Measurements from ENCODE around the gene WDR86. TPM values are rescaled to one million over a fixed set of nuclear protein-coding genes. Genes with fewer than 3 reads are reported as not detected.

The WDR86 gene
- total RNA-seq, 1 experiment from 2014 or later = not detected

DNA sequence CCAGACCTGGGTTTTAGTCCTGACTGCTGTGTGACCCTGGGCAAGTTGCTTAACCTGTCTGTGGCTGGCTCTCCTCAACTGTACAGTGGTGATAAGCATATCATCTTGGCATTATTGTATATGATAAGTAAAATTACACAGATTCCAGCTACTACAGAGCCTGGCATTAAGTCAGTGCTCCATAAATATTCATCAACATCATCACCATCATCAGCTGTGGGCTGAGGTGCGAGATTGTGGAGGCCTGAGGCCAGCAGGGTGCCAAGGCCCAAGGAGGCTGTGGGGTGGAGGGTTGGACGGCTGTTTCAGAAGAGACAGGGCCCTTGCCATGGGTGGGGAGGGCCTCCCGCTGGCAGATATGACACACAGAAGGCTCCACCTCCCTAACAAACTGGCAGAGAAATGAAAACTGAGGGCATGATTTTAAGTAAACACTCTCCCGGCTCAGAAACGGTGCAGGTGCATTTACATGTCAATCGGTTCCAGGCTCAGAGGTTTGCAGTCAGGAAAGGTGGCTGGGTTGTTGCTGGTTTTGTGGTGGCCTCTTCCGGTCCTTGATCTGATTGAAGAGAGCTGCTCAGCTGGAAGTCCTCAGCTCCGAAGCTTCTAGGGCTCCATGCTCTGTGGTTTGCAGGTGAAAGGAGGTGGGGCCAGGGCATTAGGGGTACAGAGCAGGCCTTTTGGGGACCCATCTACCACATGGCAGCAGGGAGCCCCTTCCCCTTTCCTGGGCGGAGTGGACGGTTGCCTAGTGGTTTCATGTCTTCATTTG lies 19.9 kb upstream of the WDR86 start:
- H3K27me3 Mint-ChIP-seq (ENCODE audit: unreplicated experiment) = peaks cover 7% of the 10 kb centered on the region
- peaks cover 17% of the 10 kb centered on the region for H3K4me1 Mint-ChIP-seq (ENCODE audit: low read depth, unreplicated experiment)
- no peak for DNase-seq
- H3K27ac Mint-ChIP-seq (ENCODE audit: unreplicated experiment) = no peak overlapping the region
- H3K4me3 Mint-ChIP-seq (ENCODE audit: low read depth, unreplicated experiment) = no peak overlapping the region
- intact Hi-C loops (cut with micrococcal nuclease; ENCODE audit: unreplicated experiment) = no loop called here
- CTCF ChIA-PET = interaction anchor here (1.2 kb wide), 1 partner anchor 20 kb away, joined by 3 read pairs; no protein-coding TSS in a partner anchor
- no TSS peak for BruUV-seq (replicated peaks)
- peaks cover 7% of the 10 kb centered on the region for H3K36me3 Mint-ChIP-seq (ENCODE audit: insufficient read depth, unreplicated experiment)
- H3K9me3 Mint-ChIP-seq (ENCODE audit: low read depth, unreplicated experiment) = no peaks in the 10 kb centered on the region
- TF ChIP-seq, protein P1, sequence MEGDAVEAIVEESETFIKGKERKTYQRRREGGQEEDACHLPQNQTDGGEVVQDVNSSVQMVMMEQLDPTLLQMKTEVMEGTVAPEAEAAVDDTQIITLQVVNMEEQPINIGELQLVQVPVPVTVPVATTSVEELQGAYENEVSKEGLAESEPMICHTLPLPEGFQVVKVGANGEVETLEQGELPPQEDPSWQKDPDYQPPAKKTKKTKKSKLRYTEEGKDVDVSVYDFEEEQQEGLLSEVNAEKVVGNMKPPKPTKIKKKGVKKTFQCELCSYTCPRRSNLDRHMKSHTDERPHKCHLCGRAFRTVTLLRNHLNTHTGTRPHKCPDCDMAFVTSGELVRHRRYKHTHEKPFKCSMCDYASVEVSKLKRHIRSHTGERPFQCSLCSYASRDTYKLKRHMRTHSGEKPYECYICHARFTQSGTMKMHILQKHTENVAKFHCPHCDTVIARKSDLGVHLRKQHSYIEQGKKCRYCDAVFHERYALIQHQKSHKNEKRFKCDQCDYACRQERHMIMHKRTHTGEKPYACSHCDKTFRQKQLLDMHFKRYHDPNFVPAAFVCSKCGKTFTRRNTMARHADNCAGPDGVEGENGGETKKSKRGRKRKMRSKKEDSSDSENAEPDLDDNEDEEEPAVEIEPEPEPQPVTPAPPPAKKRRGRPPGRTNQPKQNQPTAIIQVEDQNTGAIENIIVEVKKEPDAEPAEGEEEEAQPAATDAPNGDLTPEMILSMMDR (IDR thresholded peaks at IDR 0.05; ENCODE audit: unreplicated experiment) = no peak

DNA sequence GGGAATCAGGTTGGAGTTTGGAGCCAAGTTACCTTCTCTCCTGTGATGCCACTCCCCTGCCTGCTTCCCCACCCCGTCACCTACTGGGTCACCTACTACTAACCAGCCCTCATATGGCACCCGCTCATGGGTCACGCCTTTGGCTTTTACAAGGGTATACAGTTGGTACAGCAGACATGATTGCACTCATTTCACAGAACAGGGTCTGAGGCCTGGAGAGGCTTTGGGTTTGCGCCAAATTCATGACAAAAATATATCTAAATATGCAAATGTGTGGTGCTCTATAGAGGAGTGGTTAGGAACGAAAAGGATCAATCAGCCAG lies 19.4 kb upstream of the WDR86 start:
- Mint-ChIP-seq H3K4me1 (ENCODE audit: low read depth, unreplicated experiment) (peaks cover 17% of the 10 kb centered on the region), H3K4me3 (ENCODE audit: low read depth, unreplicated experiment) (no peak overlapping the region), H3K27me3 (ENCODE audit: unreplicated experiment) (peaks cover 7% of the 10 kb centered on the region), H3K27ac (ENCODE audit: unreplicated experiment) (no peak overlapping the region), H3K36me3 (ENCODE audit: insufficient read depth, unreplicated experiment) (peaks cover 7% of the 10 kb centered on the region), H3K9me3 (ENCODE audit: low read depth, unreplicated experiment) (no peaks in the 10 kb centered on the region)
- TF ChIP-seq, protein P1 (IDR thresholded peaks at IDR 0.05; ENCODE audit: unreplicated experiment) = no peak
- DNase-seq = no peak
- no TSS peak for BruUV-seq (replicated peaks)
- CTCF ChIA-PET = no interaction called here
- intact Hi-C loops (cut with micrococcal nuclease; ENCODE audit: unreplicated experiment) = no loop called here

DNA sequence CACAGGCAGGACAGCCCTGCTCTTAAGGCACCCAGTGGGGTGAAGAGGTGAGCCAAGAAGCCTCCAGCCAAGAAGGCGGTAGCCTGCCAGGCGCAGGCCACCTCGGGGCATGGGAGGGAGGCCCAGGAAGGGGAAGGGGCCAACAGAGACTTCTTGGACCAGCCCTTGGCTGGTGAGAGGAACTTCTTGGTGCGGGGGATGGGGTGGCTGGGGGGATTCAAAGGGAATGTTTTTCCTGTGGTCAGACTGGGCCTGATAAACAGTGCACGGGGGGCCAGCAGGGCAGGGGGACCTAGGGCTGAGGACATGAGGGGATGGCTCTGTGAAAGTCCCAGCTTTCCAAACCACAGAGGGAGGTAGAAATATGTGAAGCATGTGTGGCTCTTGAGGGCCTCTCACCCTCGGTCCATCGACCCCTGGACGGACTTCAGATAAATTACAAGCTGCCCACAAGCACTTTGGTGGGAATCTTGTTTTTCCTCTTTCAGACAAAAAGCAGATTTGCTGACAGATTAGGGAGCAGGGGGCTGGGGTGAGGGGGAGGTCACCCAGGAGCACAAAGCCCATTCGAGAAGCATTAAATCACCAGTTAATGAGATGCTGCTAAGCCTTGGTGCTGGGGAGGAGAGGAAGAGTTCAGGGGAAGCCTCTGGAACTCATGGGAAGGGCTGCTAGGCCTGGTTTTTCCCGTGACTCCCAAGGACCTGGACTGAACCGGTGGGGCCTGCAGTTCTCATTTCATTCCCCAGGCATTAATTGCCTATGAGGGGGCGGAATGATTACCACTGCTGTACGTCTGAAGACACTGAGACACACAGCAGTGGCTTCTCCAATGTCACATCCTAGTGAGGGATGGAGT lies 18.8 kb upstream of the WDR86 start:
- intact Hi-C loops (cut with micrococcal nuclease; ENCODE audit: unreplicated experiment) = no loop called here
- peaks cover 17% of the 10 kb centered on the region for H3K4me1 Mint-ChIP-seq (ENCODE audit: low read depth, unreplicated experiment)
- TF ChIP-seq, protein P1 (IDR thresholded peaks at IDR 0.05; ENCODE audit: unreplicated experiment) = no peak
- peaks cover 7% of the 10 kb centered on the region for H3K36me3 Mint-ChIP-seq (ENCODE audit: insufficient read depth, unreplicated experiment)
- BruUV-seq (replicated peaks) = no TSS peak
- H3K9me3 Mint-ChIP-seq (ENCODE audit: low read depth, unreplicated experiment) = no peaks in the 10 kb centered on the region
- peaks cover 7% of the 10 kb centered on the region for H3K27me3 Mint-ChIP-seq (ENCODE audit: unreplicated experiment)
- no peak for DNase-seq
- CTCF ChIA-PET = no interaction called here
- H3K4me3 Mint-ChIP-seq (ENCODE audit: low read depth, unreplicated experiment) = no peak overlapping the region
- no peak overlapping the region for H3K27ac Mint-ChIP-seq (ENCODE audit: unreplicated experiment)

DNA sequence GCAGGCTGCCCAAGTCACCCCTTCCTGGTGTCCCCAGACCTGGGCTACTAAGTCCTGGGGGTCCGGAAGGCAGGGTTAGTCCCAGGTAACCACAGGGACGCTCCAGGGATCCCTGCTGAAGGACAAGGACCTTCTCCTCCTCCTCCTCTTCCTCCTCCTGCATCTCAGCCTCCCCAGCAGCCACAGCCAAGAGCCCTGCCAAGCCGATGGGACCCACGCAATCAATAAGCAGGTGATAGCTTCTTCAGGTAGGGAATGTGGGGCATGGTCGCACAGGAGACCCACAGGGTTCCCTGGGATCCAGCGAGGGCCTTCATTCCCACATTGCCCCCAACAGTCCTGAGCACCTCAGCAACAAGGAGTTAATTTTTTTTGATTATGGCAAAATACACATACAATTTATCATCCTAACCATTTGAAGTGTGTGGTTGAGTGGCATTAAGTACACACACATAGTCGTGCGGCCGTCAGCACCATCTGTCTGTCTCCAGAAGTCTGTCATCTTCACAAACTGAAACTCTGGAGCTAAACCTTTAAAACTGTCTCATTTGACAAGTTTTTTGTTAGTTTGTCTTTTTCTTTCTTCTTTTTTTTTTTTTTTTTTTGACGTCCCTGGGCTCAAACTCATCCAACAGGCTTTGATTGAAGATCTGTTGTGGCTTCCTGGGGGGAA lies 18.0 kb upstream of the WDR86 start:
- CTCF ChIA-PET = no interaction called here
- peaks cover 2% of the 10 kb centered on the region for H3K27me3 Mint-ChIP-seq (ENCODE audit: unreplicated experiment)
- H3K36me3 Mint-ChIP-seq (ENCODE audit: insufficient read depth, unreplicated experiment) = peaks cover 7% of the 10 kb centered on the region
- intact Hi-C loops (cut with micrococcal nuclease; ENCODE audit: unreplicated experiment) = no loop called here
- BruUV-seq (replicated peaks) = no TSS peak
- TF ChIP-seq, protein P1 (IDR thresholded peaks at IDR 0.05; ENCODE audit: unreplicated experiment) = no peak
- H3K9me3 Mint-ChIP-seq (ENCODE audit: low read depth, unreplicated experiment) = no peaks in the 10 kb centered on the region
- peaks cover 17% of the 10 kb centered on the region for H3K4me1 Mint-ChIP-seq (ENCODE audit: low read depth, unreplicated experiment)
- no peak for DNase-seq
- no peak overlapping the region for H3K27ac Mint-ChIP-seq (ENCODE audit: unreplicated experiment)
- H3K4me3 Mint-ChIP-seq (ENCODE audit: low read depth, unreplicated experiment) = no peak overlapping the region
